ENCODE results near the gene SF3A2.

The SF3A2 gene

DNA sequence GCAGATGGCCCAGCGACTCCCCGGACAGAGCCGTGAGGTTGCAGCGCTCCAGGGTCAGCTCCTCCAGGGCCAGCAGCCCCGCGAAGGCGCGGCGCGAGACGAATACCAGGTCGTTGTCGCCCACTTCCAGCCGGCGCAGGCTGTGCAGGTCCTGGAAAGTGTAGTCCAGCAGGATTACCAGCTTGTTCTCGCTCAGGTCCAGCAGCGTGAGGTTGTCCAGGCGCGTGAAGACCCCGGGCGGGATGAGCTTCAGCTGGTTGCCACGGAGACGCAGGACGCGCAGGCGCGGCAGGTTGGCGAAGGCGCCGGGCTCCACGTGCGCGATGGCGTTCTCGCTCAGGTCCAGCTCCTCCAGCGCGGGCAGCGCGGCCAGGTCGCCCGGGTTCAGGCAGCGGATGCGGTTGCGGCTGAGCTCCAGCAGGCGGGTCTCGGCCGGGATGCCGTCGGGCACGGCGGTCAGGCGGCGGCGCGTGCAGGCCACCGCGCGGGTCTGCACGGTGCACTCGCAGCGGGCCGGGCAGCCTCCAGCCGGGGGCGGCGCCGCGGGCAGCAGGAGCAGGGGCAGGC is 54.6 kb downstream of the SF3A2 start:
- no peak for DNase-seq (ENCODE audit: low read depth in 2 of 2)

DNA sequence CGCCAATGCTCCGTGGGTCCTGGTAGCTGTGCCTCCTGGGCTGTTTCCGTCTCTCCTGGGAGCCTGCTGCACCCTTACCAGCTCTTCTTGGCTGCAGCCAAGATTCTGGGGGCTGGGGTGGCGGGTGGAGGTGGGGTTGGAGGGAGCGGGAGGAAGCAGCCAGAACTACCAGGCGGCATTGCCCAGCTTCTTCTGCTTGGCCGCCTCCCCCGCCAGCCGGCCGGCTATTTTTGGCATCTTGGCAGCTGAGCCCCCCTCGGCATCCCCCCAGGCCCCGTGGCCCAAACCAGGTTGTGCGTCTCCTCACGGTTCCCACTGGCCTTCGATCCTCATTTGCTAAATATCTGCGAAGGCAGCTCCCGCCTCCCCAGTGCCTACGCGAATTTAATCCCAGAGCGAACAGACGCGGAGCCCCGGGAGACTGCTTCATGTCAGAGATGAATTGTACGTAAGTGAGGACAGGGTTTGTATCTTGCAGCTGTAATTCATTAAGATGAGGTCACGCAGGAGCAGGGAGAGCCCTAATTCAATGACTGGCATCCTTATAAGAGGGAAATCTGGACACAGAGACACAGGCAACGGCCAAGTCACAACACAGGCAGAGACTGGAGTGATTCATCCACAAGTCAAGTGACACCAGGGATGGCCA is 58.2 kb downstream of the SF3A2 start:
- no peak for DNase-seq (ENCODE audit: low read depth in 2 of 2)

DNA sequence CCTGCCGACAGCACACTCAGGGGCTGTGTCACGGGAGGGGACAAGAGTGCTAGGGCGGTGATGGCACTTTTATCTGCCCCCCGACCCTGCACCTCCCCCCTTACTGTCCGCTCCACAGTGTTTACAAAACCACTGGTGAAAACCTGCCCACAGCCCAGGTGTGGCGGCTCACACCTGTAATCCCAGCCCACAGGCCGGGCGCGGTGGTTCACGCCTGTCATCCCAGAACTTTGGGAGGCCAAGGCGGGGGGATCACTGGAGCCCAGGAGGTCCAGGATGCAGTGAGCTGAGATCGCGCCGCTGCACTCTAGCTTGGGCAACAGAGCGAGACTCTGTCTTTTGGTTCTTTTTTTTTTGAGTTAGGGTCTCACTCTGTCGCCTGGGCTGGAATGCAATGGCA is 59.5 kb downstream of the SF3A2 start:
- DNase-seq (ENCODE audit: low read depth in 2 of 2), result no peak

Data from stimulated activated CD8-positive, alpha-beta memory T cell treated with anti-CD3 and anti-CD28 coated beads, Interleukin-7, amount 100 ng/mL, for 4 hours (primary cell).